Measurements from ENCODE around the gene POLK. TPM values are rescaled to one million over a fixed set of nuclear protein-coding genes. Genes with fewer than 3 reads are reported as not detected.

POLK gene
- total RNA-seq, 6 experiments from 2014 or later = 11.5 to 16.3 (median 14.1) TPM

DNA sequence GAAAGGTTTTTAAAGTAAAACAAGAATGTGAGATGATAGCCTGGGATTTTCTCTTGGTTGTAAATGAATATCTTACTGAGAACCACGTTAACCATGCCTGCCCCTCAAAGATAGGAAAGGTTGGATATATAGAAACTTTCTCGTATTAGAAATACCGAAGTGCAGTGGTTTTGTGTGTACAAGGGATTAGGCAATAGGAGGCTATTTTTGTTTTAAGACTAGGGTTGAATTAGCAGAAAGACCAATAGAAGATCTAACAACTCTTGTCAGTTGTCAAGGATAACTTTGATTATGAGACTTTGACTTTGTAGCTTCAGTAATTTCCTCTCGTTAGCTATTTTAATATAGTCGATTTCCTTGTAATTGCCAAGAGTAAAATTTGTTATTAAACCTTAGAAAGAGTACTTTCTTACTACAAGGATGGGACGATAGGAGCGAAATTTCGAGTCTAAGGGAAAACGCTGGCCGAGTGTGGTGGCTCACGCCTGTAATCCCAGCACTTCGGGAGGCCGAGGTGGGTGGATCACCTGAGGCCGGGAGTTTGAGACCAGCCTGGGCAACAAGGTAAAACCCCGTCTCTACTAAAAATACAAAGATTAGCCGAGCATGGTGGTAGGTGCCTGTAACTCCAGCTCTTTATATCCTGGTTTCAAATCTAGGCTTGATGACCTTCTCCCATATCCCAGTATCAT is 838 bp downstream of the POLK start:
- ATAC-seq = no peak
- 67% methylated on average over 15 of the region's 16 CpGs for WGBS (ENCODE audit: insufficient coverage, low coverage, low lambda C conversion rate, missing lambda C conversion rate)

DNA sequence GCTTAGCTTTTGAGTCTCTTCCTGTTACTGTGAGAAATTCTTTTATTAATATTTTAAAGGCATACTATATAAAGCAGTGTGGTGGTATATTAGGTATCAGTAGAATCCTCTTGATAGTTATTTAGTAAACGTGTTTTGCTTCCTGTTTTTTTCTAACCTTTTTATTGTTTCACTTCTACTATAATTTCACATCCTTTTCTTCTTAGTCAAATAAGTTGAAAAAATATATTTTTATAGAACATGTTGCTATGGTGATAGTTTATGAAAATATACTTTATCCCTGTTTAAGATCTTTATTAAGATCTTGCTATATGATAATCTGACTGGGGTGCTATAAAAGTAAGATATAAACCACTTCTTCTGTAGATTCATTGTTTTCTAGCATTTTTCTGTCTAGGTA is 2.1 kb downstream of the POLK start:
- intact Hi-C loops (cut with DNase I) = no loop called here
- WGBS (ENCODE audit: insufficient coverage, low coverage, low lambda C conversion rate, missing lambda C conversion rate) = 52% methylated on average over 1 of the region's 1 CpG

More for the DNA sequence above, 838 bp downstream of the POLK start:
- TF ChIP-seq, protein P1, sequence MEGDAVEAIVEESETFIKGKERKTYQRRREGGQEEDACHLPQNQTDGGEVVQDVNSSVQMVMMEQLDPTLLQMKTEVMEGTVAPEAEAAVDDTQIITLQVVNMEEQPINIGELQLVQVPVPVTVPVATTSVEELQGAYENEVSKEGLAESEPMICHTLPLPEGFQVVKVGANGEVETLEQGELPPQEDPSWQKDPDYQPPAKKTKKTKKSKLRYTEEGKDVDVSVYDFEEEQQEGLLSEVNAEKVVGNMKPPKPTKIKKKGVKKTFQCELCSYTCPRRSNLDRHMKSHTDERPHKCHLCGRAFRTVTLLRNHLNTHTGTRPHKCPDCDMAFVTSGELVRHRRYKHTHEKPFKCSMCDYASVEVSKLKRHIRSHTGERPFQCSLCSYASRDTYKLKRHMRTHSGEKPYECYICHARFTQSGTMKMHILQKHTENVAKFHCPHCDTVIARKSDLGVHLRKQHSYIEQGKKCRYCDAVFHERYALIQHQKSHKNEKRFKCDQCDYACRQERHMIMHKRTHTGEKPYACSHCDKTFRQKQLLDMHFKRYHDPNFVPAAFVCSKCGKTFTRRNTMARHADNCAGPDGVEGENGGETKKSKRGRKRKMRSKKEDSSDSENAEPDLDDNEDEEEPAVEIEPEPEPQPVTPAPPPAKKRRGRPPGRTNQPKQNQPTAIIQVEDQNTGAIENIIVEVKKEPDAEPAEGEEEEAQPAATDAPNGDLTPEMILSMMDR (IDR thresholded peaks at IDR 0.05) = no peak
- no peak for TF ChIP-seq POLR2A (IDR thresholded peaks at IDR 0.05)
- Histone ChIP-seq H3K36me3 (no peaks in the 10 kb centered on the region), H3K27me3 (no peaks in the 10 kb centered on the region), H3K27ac (peak overlapping the region; percentile 73 to 83 (median 82)), H3K4me3 (peak overlapping the region; percentile 68 to 77 (median 72)), H3K9me3 (no peaks in the 10 kb centered on the region), H3K4me1 (peaks cover 0 to 22% (median 9%) of the 10 kb centered on the region in 4 donors)
- intact Hi-C loops (cut with DNase I) = no loop called here
- DNase-seq = no peak

DNA sequence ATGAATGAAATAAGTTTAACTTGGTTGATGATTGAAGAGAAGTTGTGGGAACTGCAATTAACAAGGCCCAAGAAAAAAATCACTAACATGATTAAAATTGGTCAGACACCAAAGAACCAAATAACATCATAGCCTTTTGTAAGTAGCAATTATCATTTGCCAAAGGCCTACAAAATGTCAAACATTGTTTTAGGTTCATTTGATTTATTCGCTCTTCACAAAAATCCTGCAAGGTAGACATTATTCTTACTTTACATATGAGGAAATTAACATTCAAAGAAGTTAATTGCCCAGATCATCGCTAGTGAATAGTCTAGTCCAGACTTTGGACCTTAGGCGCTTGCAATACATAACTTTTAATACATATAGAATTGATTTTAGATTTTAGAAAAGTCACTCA is 2.6 kb downstream of the POLK start:
- peaks cover 0 to 14% (median 6%) of the 10 kb centered on the region in 4 donors for H3K4me1 ChIP-seq
- 97% methylated on average over 3 of the region's 3 CpGs for WGBS (ENCODE audit: insufficient coverage, low coverage, low lambda C conversion rate, missing lambda C conversion rate)
- intact Hi-C loops (cut with DNase I) = no loop called here

More for the DNA sequence above, 2.1 kb downstream of the POLK start:
- Histone ChIP-seq H3K4me3 (no peak overlapping the region), H3K9me3 (no peaks in the 10 kb centered on the region), H3K27me3 (no peaks in the 10 kb centered on the region), H3K36me3 (no peaks in the 10 kb centered on the region), H3K27ac (no peak overlapping the region), H3K4me1 (peaks cover 0 to 19% (median 7%) of the 10 kb centered on the region in 4 donors)
- no peak for DNase-seq
- TF ChIP-seq, protein P1 (IDR thresholded peaks at IDR 0.05) = no peak
- no peak for TF ChIP-seq POLR2A (IDR thresholded peaks at IDR 0.05)
- no peak for ATAC-seq

DNA sequence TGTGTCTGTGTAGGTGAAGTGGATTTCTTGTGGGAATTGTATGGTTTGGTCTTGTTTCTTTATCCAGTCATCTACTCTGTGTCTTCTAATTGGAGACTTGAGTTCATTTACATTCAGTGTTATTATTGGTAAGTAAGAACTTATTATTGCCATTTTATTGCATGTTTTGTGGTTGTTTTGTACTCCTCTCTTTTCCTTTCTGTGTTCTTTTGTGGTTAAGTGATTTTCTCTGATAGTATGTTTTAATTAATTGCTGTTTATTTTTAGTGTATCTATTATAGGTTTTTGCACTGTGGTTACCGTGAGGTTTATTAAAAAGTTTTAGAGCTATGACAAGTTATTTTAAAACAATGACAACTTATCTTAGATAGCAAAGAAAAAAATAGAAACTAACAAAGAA is 8.1 kb downstream of the POLK start:
- Histone ChIP-seq H3K4me1 (peaks cover 0 to 5% (median 0%) of the 10 kb centered on the region in 4 donors), H3K4me3 (no peak overlapping the region), H3K36me3 (no peaks in the 10 kb centered on the region), H3K9me3 (no peaks in the 10 kb centered on the region), H3K27me3 (no peaks in the 10 kb centered on the region), H3K27ac (no peak overlapping the region)
- WGBS (ENCODE audit: insufficient coverage, low coverage, low lambda C conversion rate, missing lambda C conversion rate) = 57% methylated on average over 1 of the region's 1 CpG
- no peak for TF ChIP-seq POLR2A (IDR thresholded peaks at IDR 0.05)
- TF ChIP-seq, protein P1 (IDR thresholded peaks at IDR 0.05) = no peak
- DNase-seq (no peak), ATAC-seq (no peak)
- intact Hi-C loops (cut with DNase I) = no loop called here

More for the DNA sequence above, 2.6 kb downstream of the POLK start:
- Histone ChIP-seq H3K36me3 (no peaks in the 10 kb centered on the region), H3K9me3 (no peaks in the 10 kb centered on the region), H3K27me3 (no peaks in the 10 kb centered on the region), H3K27ac (no peak overlapping the region), H3K4me3 (no peak overlapping the region)
- no peak for ATAC-seq
- no peak for DNase-seq
- no peak for TF ChIP-seq POLR2A (IDR thresholded peaks at IDR 0.05)
- TF ChIP-seq, protein P1 (IDR thresholded peaks at IDR 0.05) = no peak
